ENCODE data around the gene RFX1.

- TF ChIP-seq, protein P1, sequence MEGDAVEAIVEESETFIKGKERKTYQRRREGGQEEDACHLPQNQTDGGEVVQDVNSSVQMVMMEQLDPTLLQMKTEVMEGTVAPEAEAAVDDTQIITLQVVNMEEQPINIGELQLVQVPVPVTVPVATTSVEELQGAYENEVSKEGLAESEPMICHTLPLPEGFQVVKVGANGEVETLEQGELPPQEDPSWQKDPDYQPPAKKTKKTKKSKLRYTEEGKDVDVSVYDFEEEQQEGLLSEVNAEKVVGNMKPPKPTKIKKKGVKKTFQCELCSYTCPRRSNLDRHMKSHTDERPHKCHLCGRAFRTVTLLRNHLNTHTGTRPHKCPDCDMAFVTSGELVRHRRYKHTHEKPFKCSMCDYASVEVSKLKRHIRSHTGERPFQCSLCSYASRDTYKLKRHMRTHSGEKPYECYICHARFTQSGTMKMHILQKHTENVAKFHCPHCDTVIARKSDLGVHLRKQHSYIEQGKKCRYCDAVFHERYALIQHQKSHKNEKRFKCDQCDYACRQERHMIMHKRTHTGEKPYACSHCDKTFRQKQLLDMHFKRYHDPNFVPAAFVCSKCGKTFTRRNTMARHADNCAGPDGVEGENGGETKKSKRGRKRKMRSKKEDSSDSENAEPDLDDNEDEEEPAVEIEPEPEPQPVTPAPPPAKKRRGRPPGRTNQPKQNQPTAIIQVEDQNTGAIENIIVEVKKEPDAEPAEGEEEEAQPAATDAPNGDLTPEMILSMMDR (IDR thresholded peaks at IDR 0.05 in 4 of 5, conservative IDR thresholded peaks at IDR 0.05 in 1 of 5): no peak
- TF ChIP-seq POLR2A (IDR thresholded peaks at IDR 0.05): no peak
These were observed 30.2 kb downstream of the RFX1 start for GRCh38 chr19:13975870-13976269.

Measured in gastrocnemius medialis (tissue), 4 donors.